ENCODE measurements around the gene AIG1. TPM values are rescaled to one million over a fixed set of nuclear protein-coding genes. Genes with fewer than 3 reads are reported as not detected.
"Not testable (repeated sequence)": the region's sequence is repeated elsewhere in the genome, so short reads cannot be mapped to it uniquely, and the experiment has no call there.

AIG1 gene
- total and polyA plus RNA-seq, 12 donors, result 21.0 to 55.7 (median 47.2) TPM

- Histone ChIP-seq H3K4me1 (replicated peaks in 1 of 2) (no peaks in the 10 kb centered on the region), H3K36me3 (replicated peaks in 1 of 2) (no peaks in the 10 kb centered on the region), H3K27me3 (no peaks in the 10 kb centered on the region), H3K4me3 (no peak overlapping the region), H3K27ac (no peak overlapping the region), H3K9me3 (replicated peaks in 1 of 3) (peaks cover 0 to 9% (median 0%) of the 10 kb centered on the region in 3 donors)
- intact Hi-C loops (cut with DNase I), result no loop called here
- TF ChIP-seq POLR2A (IDR thresholded peaks at IDR 0.05) (no peak), CTCF (IDR thresholded peaks at IDR 0.05) (no peak)
- no peak for DNase-seq
- 93 to 96% (median 95%) methylated on average over 3 of the region's 3 CpGs for WGBS, 4 donors
Observed at GRCh38 chr6:143074670-143075318, 14.1 kb downstream of the AIG1 start.

GRCh38 chr6:143078468-143079324 is 18.0 kb downstream of the AIG1 start:
- H3K9me3 ChIP-seq (replicated peaks in 1 of 3), result peaks cover 0 to 9% (median 0%) of the 10 kb centered on the region in 3 donors
- no peak overlapping the region for H3K27ac ChIP-seq
- 82 to 88% (median 85%) methylated on average over 6 of the region's 6 CpGs for WGBS, 4 donors
- intact Hi-C loops (cut with DNase I), result no loop called here
- no peaks in the 10 kb centered on the region for H3K27me3 ChIP-seq
- no peak for TF ChIP-seq CTCF (IDR thresholded peaks at IDR 0.05)
- no peak for TF ChIP-seq POLR2A (IDR thresholded peaks at IDR 0.05)
- no peaks in the 10 kb centered on the region for H3K4me1 ChIP-seq (replicated peaks in 1 of 2)
- no peaks in the 10 kb centered on the region for H3K36me3 ChIP-seq (replicated peaks in 1 of 2)
- H3K4me3 ChIP-seq, result no peak overlapping the region
- DNase-seq, result no peak

GRCh38 chr6:143079325-143079640 is 18.6 kb downstream of the AIG1 start:
- Histone ChIP-seq H3K9me3 (replicated peaks in 1 of 3) (peaks cover 0 to 9% (median 0%) of the 10 kb centered on the region in 3 donors), H3K4me1 (replicated peaks in 1 of 2) (no peaks in the 10 kb centered on the region), H3K4me3 (no peak overlapping the region), H3K36me3 (replicated peaks in 1 of 2) (no peaks in the 10 kb centered on the region), H3K27me3 (no peaks in the 10 kb centered on the region), H3K27ac (no peak overlapping the region)
- intact Hi-C loops (cut with DNase I), result no loop called here
- TF ChIP-seq CTCF (IDR thresholded peaks at IDR 0.05), result no peak
- TF ChIP-seq POLR2A (IDR thresholded peaks at IDR 0.05), result no peak
- no peak for DNase-seq

- H3K4me3 ChIP-seq; H3K4me1 ChIP-seq (replicated peaks in 1 of 2); DNase-seq; H3K9me3 ChIP-seq (replicated peaks in 1 of 3); intact Hi-C loops (cut with DNase I); H3K36me3 ChIP-seq (replicated peaks in 1 of 2); H3K27me3 ChIP-seq; H3K27ac ChIP-seq: not testable (repeated sequence)
- WGBS, 4 donors, result 95 to 97% (median 96%) methylated on average over 9 of the region's 9 CpGs
Observed at GRCh38 chr6:143082274-143082673, 21.6 kb downstream of the AIG1 start.

GRCh38 chr6:143084019-143084418 is 23.3 kb downstream of the AIG1 start:
- DNase-seq; H3K36me3 ChIP-seq (replicated peaks in 1 of 2); H3K27ac ChIP-seq; H3K4me3 ChIP-seq; H3K9me3 ChIP-seq (replicated peaks in 1 of 3); H3K4me1 ChIP-seq (replicated peaks in 1 of 2); H3K27me3 ChIP-seq; intact Hi-C loops (cut with DNase I): not testable (repeated sequence)
- WGBS, 4 donors, result 92 to 97% (median 94%) methylated on average over 6 to 8 of the region's 8 CpGs

GRCh38 chr6:143087335-143087734 is 26.6 kb downstream of the AIG1 start:
- H3K27ac ChIP-seq; H3K4me3 ChIP-seq; intact Hi-C loops (cut with DNase I); H3K4me1 ChIP-seq (replicated peaks in 1 of 2); H3K27me3 ChIP-seq; H3K9me3 ChIP-seq (replicated peaks in 1 of 3); DNase-seq; H3K36me3 ChIP-seq (replicated peaks in 1 of 2): not testable (repeated sequence)
- 97 to 98% (median 98%) methylated on average over 11 of the region's 11 CpGs for WGBS, 4 donors

Measured in adrenal gland (tissue), 12 donors.